NCI-H2196 (cell line): Measurements from ENCODE around the gene NKX3-2.

Experiments used
- DNase-seq: peaks from one replicate; lab custom pipeline; 2025; ENCODE audit not compliant: unreplicated experiment; lab: John Stamatoyannopoulos, UW

NKX3-2 gene

DNA sequence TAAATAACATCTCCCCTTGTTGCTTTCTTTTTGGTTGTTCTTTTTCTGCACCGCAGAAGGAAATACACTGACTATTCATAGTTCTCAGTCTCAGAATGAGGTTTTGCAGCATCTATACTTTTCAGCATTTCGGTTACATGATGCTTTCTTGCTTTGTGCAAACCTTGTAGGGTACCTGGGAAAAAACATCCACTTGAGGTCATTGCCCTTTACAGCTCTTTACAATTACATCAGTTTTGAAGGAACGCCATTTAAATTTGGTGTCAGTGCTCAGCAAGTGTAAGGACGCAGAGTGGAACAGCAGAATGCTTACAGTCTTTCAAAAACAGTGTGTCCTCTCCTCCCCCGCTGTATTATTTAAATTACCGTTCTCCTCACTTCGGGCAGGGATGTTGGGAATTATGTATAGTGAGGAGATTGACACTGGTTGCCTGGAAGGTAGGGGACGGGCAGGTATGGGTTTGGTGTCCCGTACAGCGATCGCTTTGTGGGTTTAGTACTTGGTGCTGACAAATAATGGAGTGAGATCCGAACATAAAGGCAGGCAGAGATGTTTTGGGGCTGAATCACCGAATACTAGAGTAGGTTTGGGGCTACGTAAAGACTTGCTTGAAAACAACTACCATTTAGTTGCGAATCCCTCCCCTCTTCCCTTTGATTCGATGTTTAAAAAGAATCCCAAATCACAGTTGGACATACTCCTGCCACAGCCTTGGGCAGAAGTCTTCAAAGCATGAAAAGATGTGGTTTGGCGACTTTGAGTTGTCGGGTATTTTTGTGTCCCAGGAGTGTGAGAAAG lies 2.0 kb upstream of the NKX3-2 start:
- DNase-seq = no peak

GRCh38 chr4:13545394-13545808 lies 1.1 kb upstream of the NKX3-2 start:
- no peak for DNase-seq

DNA sequence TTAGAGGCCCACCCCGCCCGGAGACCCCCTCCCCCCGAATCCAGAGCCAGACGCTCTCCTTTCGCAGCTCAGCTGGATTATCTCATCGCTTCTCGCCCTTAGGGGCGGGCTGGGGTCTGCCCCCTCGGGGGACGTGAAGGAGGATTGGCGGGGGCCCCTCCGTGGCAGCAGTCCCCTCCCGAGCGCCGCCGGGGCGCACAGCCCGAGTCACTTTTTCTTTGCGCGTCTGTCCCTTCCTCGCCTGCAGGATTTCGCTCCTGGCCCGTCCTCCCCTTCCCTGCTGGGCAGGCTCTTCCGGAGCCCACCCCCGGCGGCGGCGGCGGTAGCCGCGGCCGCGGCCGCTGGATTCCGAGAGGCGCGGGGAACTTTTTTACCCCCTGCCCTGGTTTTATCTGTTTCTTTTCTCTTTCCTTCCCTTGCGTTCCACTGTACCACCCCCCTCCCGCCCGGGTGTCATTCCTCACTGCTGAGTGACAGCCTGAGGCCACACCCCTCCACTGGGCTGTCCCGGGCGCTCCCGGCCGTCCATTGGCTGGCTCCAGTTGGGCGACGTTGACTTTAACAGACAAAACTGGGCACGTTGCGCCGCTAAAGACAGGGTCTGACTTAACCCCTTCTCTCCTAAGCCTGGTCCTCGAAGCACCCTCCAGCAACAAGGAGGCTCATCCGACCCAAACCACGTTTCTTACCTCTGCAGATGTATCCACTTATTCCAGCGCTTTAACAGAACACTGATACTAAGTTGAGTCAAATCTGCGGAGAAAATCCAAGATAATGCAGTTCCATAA lies 492 bp upstream of the NKX3-2 start:
- peak; percentile 62 for DNase-seq

- no peak for DNase-seq
Measured at GRCh38 chr4:13543032-13543838, 1.1 kb downstream of the NKX3-2 start.

- no peak for DNase-seq
Measured at GRCh38 chr4:13542577-13543031, 1.7 kb downstream of the NKX3-2 start.

DNA sequence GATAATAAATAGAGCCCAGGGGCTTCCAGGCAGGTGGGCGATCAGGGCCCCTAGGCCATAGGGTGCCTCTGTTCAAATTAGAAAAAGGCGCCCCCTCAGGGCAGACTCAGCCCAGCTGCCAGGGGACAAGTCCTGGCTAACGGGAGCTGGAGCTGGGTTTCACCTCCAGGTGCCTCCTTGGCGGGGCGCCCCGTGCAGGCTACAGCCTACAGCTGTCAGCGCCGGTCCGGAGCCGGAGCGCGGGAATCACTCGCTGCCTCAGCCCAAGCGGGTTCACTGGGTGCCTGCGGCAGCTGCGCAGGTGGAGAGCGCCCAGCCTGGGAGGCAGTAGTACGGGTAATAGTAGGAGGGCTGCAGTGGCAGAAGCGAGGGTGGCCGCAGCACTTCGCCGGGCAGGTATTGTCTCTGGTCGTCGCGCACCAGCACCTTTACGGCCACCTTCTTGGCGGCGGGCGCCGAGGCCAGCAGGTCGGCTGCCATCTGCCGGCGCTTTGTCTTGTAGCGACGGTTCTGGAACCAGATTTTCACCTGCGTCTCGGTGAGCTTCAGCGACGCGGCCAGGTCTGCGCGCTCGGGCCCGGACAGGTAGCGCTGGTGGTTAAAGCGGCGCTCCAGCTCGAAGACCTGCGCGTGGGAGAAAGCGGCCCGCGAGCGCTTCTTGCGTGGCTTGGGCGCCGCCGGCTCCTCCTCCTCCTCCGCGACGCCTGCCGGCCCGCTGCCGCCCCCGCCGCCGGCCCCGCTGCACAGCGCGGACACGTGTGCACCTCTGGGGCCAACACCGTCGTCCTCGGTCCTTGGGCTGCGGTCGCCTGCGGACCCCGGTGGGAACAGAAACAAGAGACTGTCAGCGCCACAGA lies 2.4 kb downstream of the NKX3-2 start:
- DNase-seq = no peak

DNA sequence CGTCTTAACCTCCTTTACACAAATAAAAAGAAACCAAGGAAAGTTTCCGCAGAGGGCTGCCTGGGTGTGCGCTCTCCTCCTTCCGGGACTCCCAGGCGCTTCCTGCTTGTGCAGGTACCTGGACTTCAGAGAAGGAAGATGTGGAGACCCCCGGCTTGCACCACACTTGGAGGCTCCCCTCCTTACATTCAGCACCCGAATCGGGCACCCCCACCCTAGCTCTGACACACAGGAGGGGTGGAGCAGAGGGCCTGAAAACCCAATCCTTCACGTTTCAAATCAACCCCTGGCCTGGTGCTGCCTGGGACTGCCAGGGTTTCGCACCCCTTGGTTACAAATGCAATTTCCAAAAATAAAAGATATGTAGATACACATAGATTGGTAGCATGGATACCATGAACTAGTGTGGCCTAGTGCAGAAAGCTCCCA lies 3.1 kb downstream of the NKX3-2 start:
- DNase-seq = no peak

- DNase-seq = no peak
Measured at GRCh38 chr4:13540446-13541175, 3.7 kb downstream of the NKX3-2 start.

GRCh38 chr4:13539619-13540445 lies 4.5 kb downstream of the NKX3-2 start:
- no peak for DNase-seq

DNA sequence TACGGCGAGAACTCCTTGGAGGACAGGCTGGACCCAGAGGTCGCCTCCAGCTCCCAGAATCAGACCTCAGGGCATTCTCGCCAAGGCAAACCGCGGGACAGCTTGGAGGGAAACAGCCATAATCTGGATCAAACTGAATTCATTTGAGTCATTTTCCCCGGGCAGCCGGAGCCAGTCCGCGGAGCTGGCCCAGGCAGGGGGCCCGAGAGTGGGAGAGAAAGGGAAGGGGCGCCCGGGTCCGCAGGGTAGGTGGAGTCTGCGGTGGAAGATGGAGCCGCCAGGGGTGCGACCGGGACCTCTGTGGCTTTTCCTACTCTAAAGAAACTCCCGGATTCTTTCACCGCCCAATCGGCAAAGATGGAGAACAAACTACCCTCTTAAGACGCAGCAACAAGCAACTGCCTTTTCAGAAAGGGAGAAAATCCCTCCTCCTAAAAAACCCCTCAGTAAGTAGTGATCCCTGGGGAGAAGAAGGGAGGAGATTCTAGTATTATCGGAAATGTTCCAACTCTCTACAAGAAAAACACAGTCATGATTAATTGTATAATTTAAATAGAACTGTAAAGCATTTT lies 5.2 kb downstream of the NKX3-2 start:
- DNase-seq = no peak

- DNase-seq = no peak
Measured at GRCh38 chr4:13538427-13538973, 5.8 kb downstream of the NKX3-2 start.

- no peak for DNase-seq
Measured at GRCh38 chr4:13537832-13538177, 6.5 kb downstream of the NKX3-2 start.

DNA sequence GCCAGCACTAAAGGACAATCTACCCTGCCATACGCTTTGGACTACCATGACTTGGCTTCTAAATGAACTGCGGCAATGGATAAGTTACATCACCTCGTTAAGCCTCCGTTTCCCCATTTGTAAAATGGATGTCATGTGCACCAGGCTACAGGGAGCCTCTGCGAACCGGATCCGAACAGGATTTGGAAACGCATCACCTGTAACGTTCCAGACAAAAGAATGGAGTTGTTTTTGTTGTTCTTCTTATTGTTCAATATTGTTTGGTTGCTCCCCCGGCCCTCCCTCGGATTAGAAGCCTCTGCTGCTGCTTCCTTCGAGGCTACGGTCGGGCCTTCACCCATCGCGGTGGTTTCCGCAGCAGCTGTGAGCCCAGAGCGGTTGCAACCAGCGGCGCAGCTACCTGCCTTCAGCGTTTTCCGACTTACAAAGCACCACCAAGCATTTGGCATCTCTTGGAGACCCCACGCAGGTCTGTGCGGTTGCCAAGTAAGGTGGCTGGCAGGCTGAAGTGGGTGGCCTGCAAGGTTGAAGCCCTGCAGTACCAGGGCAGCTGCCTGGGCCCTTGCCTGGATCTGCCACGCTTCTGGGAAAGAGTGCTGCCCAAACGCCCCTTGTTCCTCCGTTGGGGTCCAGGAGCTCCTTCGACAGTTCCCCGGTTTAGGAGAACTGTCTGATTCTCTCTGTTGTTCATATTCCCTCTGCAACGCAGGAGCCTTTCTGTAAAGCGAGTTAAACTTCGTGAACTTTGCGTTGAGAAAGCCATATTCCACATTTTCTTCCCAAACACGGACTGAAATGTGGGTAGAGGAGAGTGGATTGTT lies 7.1 kb downstream of the NKX3-2 start:
- DNase-seq = no peak

- DNase-seq = no peak
Measured at GRCh38 chr4:13536607-13537006, 7.7 kb downstream of the NKX3-2 start.

GRCh38 chr4:13535708-13536361 lies 8.5 kb downstream of the NKX3-2 start:
- DNase-seq = no peak

GRCh38 chr4:13535118-13535517 lies 9.2 kb downstream of the NKX3-2 start:
- DNase-seq = no peak
